ENCODE results near the gene TMEM37.

GRCh38 chr2:119475225-119475856 is 43.7 kb downstream of the TMEM37 start:
- no peak for TF ChIP-seq CTCF (IDR thresholded peaks at IDR 0.05; ENCODE audit: poor library complexity, severe bottlenecking)
- TF ChIP-seq POLR2AphosphoS5 (IDR thresholded peaks at IDR 0.05): no peak
- no peak for TF ChIP-seq REST (IDR thresholded peaks at IDR 0.05; ENCODE audit: borderline replicate concordance)
- TF ChIP-seq TAF1 (IDR thresholded peaks at IDR 0.05; ENCODE audit: low read depth): no peak
- TF ChIP-seq RAD21 (conservative IDR thresholded peaks at IDR 0.05): no peak
- no peak for TF ChIP-seq EP300 (conservative IDR thresholded peaks at IDR 0.05; ENCODE audit: poor library complexity, severe bottlenecking)

Measured in neural cell (in vitro differentiated cells).